Activated T-cell treated with anti-CD3 and anti-CD28 coated beads, Interleukin-2, amount 50 U/mL, for 4 hours (primary cell): ENCODE measurements around the gene INPPL1. TPM values are rescaled to one million over a fixed set of nuclear protein-coding genes. Genes with fewer than 3 reads are reported as not detected.

Experiments used
- ATAC-seq, 2 donors: fragments of 200-7000 bp; cut with Tn5 transposase; one replicate each; pipeline ENCODE4 v1.10.0; 2021
- DNase-seq: peaks from one replicate; pipeline ENCODE4 v3.0.0-alpha.2; 2020
- H3K27me3 Mint-ChIP-seq: one replicate; pipeline ENCODE4 v1.8.0; 2021; ENCODE audit warnings: low read depth, mixed read lengths
- H3K36me3 Mint-ChIP-seq: one replicate; pipeline ENCODE4 v1.8.0; 2022; ENCODE audit warnings: mixed read lengths; ENCODE audit not compliant: insufficient read depth
- H3K4me1 Mint-ChIP-seq: one replicate; pipeline ENCODE4 v1.8.0; 2021; ENCODE audit warnings: low read depth, mixed read lengths
- H3K4me3 Mint-ChIP-seq: one replicate; pipeline ENCODE4 v1.8.0; 2021; ENCODE audit warnings: mild to moderate bottlenecking, moderate library complexity, mixed read lengths
- H3K9me3 Mint-ChIP-seq: one replicate; pipeline ENCODE4 v1.8.0; 2021; ENCODE audit warnings: mixed read lengths
- total RNA-seq, 3 donors: library from RNA; stranded (reverse); gene quantifications; one replicate each; pipeline ENCODE4 v1.2.1, GENCODE V29; 2021

INPPL1 gene
- total RNA-seq, 3 donors from 2014 or later = 69.5 to 90.2 (median 79.5) TPM

GRCh38 chr11:72223615-72224563 is 678 bp upstream of the INPPL1 start:
- ATAC-seq (peak; percentile 61 to 67), DNase-seq (peak; percentile 33)
- Mint-ChIP-seq H3K36me3 (no peaks in the 10 kb centered on the region), H3K4me1 (peaks cover 27% of the 10 kb centered on the region), H3K9me3 (no peaks in the 10 kb centered on the region), H3K27me3 (peaks cover under 1% of the 10 kb centered on the region), H3K4me3 (peak overlapping the region; percentile 95)

GRCh38 chr11:72225411-72225951 is 914 bp downstream of the INPPL1 start:
- no peaks in the 10 kb centered on the region for H3K36me3 Mint-ChIP-seq
- DNase-seq = no peak

GRCh38 chr11:72226701-72227100 is 2.1 kb downstream of the INPPL1 start:
- no peaks in the 10 kb centered on the region for H3K27me3 Mint-ChIP-seq
- peaks cover 6% of the 10 kb centered on the region for H3K36me3 Mint-ChIP-seq
- H3K4me3 Mint-ChIP-seq = no peak overlapping the region
- ATAC-seq = no peak
- H3K9me3 Mint-ChIP-seq = no peaks in the 10 kb centered on the region
- DNase-seq = no peak
- H3K4me1 Mint-ChIP-seq = peaks cover 25% of the 10 kb centered on the region

More at GRCh38 chr11:72225411-72225951, 914 bp downstream of the INPPL1 start:
- peak overlapping the region; percentile 90 for H3K4me3 Mint-ChIP-seq
- peak in 1 of 2 donors; percentile 12 for ATAC-seq
- peaks cover 27% of the 10 kb centered on the region for H3K4me1 Mint-ChIP-seq
- H3K9me3 Mint-ChIP-seq = no peaks in the 10 kb centered on the region
- no peaks in the 10 kb centered on the region for H3K27me3 Mint-ChIP-seq

GRCh38 chr11:72227316-72228228 is 3.0 kb downstream of the INPPL1 start:
- no peak for ATAC-seq
- no peak for DNase-seq
- Mint-ChIP-seq H3K27me3 (no peaks in the 10 kb centered on the region), H3K9me3 (no peaks in the 10 kb centered on the region), H3K36me3 (peaks cover 8% of the 10 kb centered on the region), H3K4me1 (peaks cover 18% of the 10 kb centered on the region), H3K4me3 (no peak overlapping the region)

GRCh38 chr11:72228229-72228843 is 3.8 kb downstream of the INPPL1 start:
- Mint-ChIP-seq H3K27me3 (no peaks in the 10 kb centered on the region), H3K4me3 (no peak overlapping the region), H3K9me3 (no peaks in the 10 kb centered on the region), H3K4me1 (peaks cover 13% of the 10 kb centered on the region), H3K36me3 (peaks cover 8% of the 10 kb centered on the region)
- DNase-seq (no peak), ATAC-seq (no peak)

GRCh38 chr11:72228844-72229231 is 4.3 kb downstream of the INPPL1 start:
- Mint-ChIP-seq H3K27me3 (no peaks in the 10 kb centered on the region), H3K9me3 (no peaks in the 10 kb centered on the region), H3K4me1 (peaks cover 15% of the 10 kb centered on the region), H3K36me3 (peaks cover 8% of the 10 kb centered on the region), H3K4me3 (no peak overlapping the region)
- DNase-seq (no peak), ATAC-seq (no peak)

GRCh38 chr11:72229336-72229924 is 4.9 kb downstream of the INPPL1 start:
- DNase-seq (no peak), ATAC-seq (no peak)
- H3K4me3 Mint-ChIP-seq = no peak overlapping the region
- H3K9me3 Mint-ChIP-seq = no peaks in the 10 kb centered on the region
- no peaks in the 10 kb centered on the region for H3K27me3 Mint-ChIP-seq
- peaks cover 15% of the 10 kb centered on the region for H3K4me1 Mint-ChIP-seq
- peaks cover 13% of the 10 kb centered on the region for H3K36me3 Mint-ChIP-seq

- H3K4me1 Mint-ChIP-seq = peaks cover 15% of the 10 kb centered on the region
- ATAC-seq (no peak), DNase-seq (no peak)
- H3K9me3 Mint-ChIP-seq = no peaks in the 10 kb centered on the region
- peaks cover 18% of the 10 kb centered on the region for H3K36me3 Mint-ChIP-seq
- H3K27me3 Mint-ChIP-seq = no peaks in the 10 kb centered on the region
- H3K4me3 Mint-ChIP-seq = no peak overlapping the region
Measured at GRCh38 chr11:72229925-72230763, 5.6 kb downstream of the INPPL1 start.

GRCh38 chr11:72230764-72231365 is 6.3 kb downstream of the INPPL1 start:
- no peaks in the 10 kb centered on the region for H3K27me3 Mint-ChIP-seq
- no peaks in the 10 kb centered on the region for H3K9me3 Mint-ChIP-seq
- ATAC-seq = no peak
- peaks cover 18% of the 10 kb centered on the region for H3K36me3 Mint-ChIP-seq
- H3K4me3 Mint-ChIP-seq = no peak overlapping the region
- no peak for DNase-seq
- H3K4me1 Mint-ChIP-seq = peaks cover 8% of the 10 kb centered on the region

GRCh38 chr11:72231396-72232259 is 7.1 kb downstream of the INPPL1 start:
- H3K4me1 Mint-ChIP-seq = peaks cover 3% of the 10 kb centered on the region
- ATAC-seq (no peak), DNase-seq (no peak)
- no peak overlapping the region for H3K4me3 Mint-ChIP-seq
- H3K36me3 Mint-ChIP-seq = peaks cover 21% of the 10 kb centered on the region
- no peaks in the 10 kb centered on the region for H3K9me3 Mint-ChIP-seq
- no peaks in the 10 kb centered on the region for H3K27me3 Mint-ChIP-seq

GRCh38 chr11:72232260-72233055 is 7.9 kb downstream of the INPPL1 start:
- Mint-ChIP-seq H3K4me1 (peaks cover 3% of the 10 kb centered on the region), H3K36me3 (peaks cover 21% of the 10 kb centered on the region), H3K27me3 (no peaks in the 10 kb centered on the region), H3K4me3 (no peak overlapping the region), H3K9me3 (no peaks in the 10 kb centered on the region)
- DNase-seq (no peak), ATAC-seq (no peak)
